SH-SY5Y (cell line): ENCODE measurements around the gene POU6F2.

Source experiments
- GATA2 ChIP-seq: IDR thresholded peaks from 2 replicates; pipeline ENCODE4 v1.6.1; 2011; ENCODE audit warnings: mild to moderate bottlenecking, low read depth, low read length
- GATA3 ChIP-seq: IDR thresholded peaks from 2 replicates; pipeline ENCODE4 v1.6.1; 2011; ENCODE audit warnings: low read depth, mild to moderate bottlenecking, low read length, moderate library complexity

- TF ChIP-seq GATA3 (no peak), GATA2 (no peak)
These were observed 314.1 kb downstream of the POU6F2 start for GRCh38 chr7:39291628-39292410.
